NCI-H1092 treated with DMSO at 0.1 percent for 48 hours (cell line): ENCODE measurements around the gene C13orf46.

Experiments used
- DNase-seq: peaks from one replicate; lab custom pipeline; 2025; lab: John Stamatoyannopoulos, UW

C13orf46 gene

GRCh38 chr13:113938246-113938645, 35.6 kb downstream of the C13orf46 start:
- DNase-seq: peak; percentile 30

GRCh38 chr13:113937527-113938180, 36.2 kb downstream of the C13orf46 start:
- DNase-seq: no peak

DNA sequence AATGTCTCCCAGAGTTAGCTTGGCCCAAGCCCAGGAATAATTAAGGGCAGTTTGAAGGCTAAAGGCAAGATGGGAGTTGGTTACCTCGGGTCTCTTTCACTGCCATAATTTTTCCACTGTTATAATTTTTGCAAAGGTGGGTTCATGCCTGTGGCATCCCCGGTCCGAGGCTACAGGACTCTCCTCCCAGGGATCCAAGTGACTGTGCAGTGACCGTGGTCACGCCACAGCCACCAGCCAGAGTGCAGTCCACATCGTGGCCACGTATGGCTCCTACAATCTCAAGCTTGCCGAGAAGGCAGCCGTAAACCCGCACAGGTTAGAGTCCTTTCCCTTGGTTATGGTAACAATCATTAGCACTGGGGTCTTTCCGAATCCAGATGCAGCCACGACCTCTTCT, 36.8 kb downstream of the C13orf46 start:
- DNase-seq: no peak

DNA sequence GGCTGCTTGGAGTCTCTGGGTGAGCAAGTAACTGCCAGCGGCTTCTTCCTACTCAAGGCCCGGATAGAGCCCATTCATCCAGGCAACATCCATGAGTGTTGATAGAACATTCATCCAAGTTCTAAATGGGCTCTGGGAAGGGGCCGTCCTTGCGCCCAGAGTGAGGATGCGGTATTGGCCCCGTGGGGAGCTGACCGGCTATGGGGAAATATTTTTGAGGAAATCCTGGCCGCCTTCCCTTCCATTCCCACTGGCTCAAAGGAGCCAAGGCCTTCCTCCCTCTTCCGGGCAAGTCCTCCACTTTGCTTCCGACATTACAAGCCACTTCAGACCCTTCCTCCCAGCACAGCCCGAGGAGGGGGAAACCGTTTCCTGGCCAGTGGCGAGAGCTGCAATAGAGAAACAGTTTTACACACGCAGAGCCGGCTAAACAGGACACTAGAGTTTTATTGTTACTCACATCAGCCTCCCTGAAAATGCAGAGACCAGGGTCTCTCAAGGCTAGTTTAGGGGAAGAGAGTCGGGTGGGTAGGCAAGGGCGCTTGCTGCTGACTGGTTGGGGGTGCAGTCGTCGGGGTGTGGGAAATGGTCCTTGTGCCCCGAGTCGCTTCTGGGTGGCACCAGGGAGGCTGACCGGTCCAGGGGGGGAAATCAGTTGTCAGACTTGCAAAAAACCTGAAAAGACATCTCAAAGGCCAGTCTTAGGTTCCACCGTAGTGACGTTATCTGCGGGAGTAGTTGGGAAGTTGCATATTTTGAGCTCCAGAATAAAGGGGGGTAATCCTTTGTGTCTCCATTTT, 37.5 kb downstream of the C13orf46 start:
- DNase-seq: no peak

- peak; percentile 96 for DNase-seq
These were observed 38.7 kb downstream of the C13orf46 start for GRCh38 chr13:113935001-113935844.

DNA sequence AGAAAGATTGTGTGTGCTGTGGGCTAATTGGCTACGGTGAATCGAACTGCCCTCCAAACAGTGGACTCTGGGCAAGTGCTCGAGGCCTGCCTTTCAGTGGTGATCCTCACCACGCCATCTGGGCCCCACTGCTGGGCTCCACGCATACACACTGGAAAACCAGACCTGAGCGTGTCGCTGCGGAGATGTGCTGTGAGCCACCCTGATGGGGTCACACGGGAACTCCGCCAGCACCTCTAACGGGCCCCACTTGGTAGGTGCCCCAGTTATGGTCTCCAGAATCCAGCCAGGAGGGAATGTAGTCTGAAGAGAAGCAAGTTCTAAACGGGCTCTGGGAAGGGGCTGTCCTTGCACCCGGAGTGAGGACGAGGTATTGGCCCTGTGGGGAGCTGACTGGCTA, 39.3 kb downstream of the C13orf46 start:
- no peak for DNase-seq

DNA sequence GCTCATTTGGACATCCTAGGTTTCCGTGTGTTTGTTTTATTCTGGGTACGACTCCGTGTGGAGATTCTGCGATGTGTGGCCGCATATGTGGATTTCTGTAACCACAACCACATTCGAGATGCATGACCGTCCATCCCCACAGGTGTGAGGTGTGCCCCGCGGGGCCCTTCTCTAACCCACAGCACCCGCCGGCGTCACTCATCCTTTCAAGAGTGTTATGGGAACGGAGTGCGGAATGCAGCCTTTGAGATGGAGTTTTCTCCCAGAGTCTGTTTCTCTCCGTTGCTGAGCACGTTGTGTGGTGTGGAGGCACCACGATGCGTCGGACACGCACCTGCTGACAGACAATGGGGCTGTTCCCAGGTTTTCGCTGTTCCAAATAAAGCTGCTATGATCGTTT, 40.0 kb downstream of the C13orf46 start:
- DNase-seq: no peak

- no peak for DNase-seq
These were observed 41.9 kb downstream of the C13orf46 start for GRCh38 chr13:113931841-113932459.

DNA sequence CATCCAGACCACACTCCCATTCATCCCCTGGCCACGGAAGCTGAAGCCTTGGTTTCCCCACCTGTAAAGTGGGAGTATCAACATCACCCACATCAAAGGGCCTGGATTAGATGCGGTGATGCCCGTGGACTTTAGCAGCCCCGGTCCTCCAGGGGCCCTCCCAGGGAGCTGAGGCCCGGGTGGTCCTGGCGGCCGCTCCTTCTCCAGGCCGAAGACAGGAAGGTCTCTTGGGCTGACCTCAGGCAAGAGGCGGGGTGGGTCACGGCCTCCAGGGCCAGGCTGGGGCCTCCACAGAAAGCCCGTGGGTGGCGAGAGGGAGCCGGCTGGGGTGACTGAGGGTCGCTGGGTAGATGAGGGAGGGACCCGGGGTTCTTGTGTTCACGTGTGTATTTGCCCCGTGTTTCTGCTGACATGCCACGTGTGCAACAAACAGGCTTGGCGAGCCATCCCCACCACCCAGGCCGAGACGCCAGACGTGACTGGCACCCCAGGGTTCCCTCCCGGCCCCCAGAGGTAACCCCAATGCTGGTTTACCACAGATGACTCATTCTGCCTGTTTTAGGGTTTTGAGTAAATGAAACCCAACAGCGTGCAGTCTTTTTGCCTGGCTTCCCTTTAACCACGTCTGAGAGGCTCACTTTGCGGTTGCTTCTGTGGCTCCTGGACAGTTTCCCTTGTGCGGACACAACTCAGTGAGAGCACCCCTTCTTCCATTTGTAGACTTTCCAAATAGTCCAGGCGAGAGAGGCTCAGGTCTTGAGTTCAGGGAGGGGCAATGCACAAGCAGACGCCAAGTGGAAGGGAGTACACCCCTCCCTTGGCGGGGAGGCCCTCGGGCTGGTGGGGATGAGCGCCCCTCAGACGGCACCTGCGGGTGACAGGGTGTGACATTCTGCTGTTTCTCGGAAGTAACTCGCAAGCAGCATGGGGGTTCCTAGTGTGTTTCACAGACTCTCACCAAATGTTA, 42.9 kb downstream of the C13orf46 start:
- no peak for DNase-seq

- no peak for DNase-seq
These were observed 44.0 kb downstream of the C13orf46 start for GRCh38 chr13:113929628-113930615.

GRCh38 chr13:113928685-113929627, 44.9 kb downstream of the C13orf46 start:
- peak; percentile 58 for DNase-seq

GRCh38 chr13:113927661-113928581, 46.0 kb downstream of the C13orf46 start:
- no peak for DNase-seq

GRCh38 chr13:113926951-113927660, 46.8 kb downstream of the C13orf46 start:
- no peak for DNase-seq

GRCh38 chr13:113926301-113926761, 47.5 kb downstream of the C13orf46 start:
- no peak for DNase-seq

- DNase-seq: no peak
These were observed 49.5 kb downstream of the C13orf46 start for GRCh38 chr13:113924184-113924901.
